ENCODE results near the gene EIF3B. TPM values are rescaled to one million over a fixed set of nuclear protein-coding genes. Genes with fewer than 3 reads are reported as not detected.
"Not testable (repeated sequence)": the region's sequence is repeated elsewhere in the genome, so short reads cannot be mapped to it uniquely, and the experiment has no call there.

EIF3B gene
- total RNA-seq, 1 experiment from 2014 or later: 290 TPM

- POLR2A ChIA-PET: no interaction called here
- intact Hi-C loops (cut with micrococcal nuclease): no loop called here
- no peak overlapping the region for H3K4me3 Mint-ChIP-seq (ENCODE audit: unreplicated experiment)
- BruUV-seq (replicated peaks): no TSS peak
- CTCF ChIA-PET: no interaction called here
- no peaks in the 10 kb centered on the region for H3K4me1 Mint-ChIP-seq (ENCODE audit: insufficient read depth, unreplicated experiment)
- no peak for TF ChIP-seq CTCF (IDR thresholded peaks at IDR 0.05; ENCODE audit: unreplicated experiment)
- no peaks in the 10 kb centered on the region for H3K27me3 Mint-ChIP-seq (ENCODE audit: insufficient read depth, unreplicated experiment)
- peaks cover 37% of the 10 kb centered on the region for H3K36me3 Mint-ChIP-seq (ENCODE audit: insufficient read depth, unreplicated experiment)
- no peaks in the 10 kb centered on the region for H3K9me3 Mint-ChIP-seq (ENCODE audit: unreplicated experiment)
- H3K27ac Mint-ChIP-seq (ENCODE audit: low read depth, unreplicated experiment): no peak overlapping the region
- DNase-seq (ENCODE audit: unreplicated experiment): no peak
Observed at GRCh38 chr7:2386964-2387669, 32.5 kb downstream of the EIF3B start.

GRCh38 chr7:2387897-2388636 lies 33.4 kb downstream of the EIF3B start:
- Mint-ChIP-seq H3K9me3 (ENCODE audit: unreplicated experiment) (no peaks in the 10 kb centered on the region), H3K4me3 (ENCODE audit: unreplicated experiment) (no peak overlapping the region), H3K36me3 (ENCODE audit: insufficient read depth, unreplicated experiment) (peaks cover 29% of the 10 kb centered on the region), H3K27me3 (ENCODE audit: insufficient read depth, unreplicated experiment) (no peaks in the 10 kb centered on the region), H3K27ac (ENCODE audit: low read depth, unreplicated experiment) (no peak overlapping the region), H3K4me1 (ENCODE audit: insufficient read depth, unreplicated experiment) (no peaks in the 10 kb centered on the region)
- ChIA-PET CTCF (no interaction called here), POLR2A (no interaction called here)
- BruUV-seq (replicated peaks): no TSS peak
- DNase-seq (ENCODE audit: unreplicated experiment): no peak
- TF ChIP-seq CTCF (IDR thresholded peaks at IDR 0.05; ENCODE audit: unreplicated experiment): no peak
- intact Hi-C loops (cut with micrococcal nuclease): no loop called here

- BruUV-seq (replicated peaks): no TSS peak
- ChIA-PET CTCF (no interaction called here), POLR2A (no interaction called here)
- Mint-ChIP-seq H3K36me3 (ENCODE audit: insufficient read depth, unreplicated experiment) (peaks cover 24% of the 10 kb centered on the region), H3K4me1 (ENCODE audit: insufficient read depth, unreplicated experiment) (no peaks in the 10 kb centered on the region), H3K9me3 (ENCODE audit: unreplicated experiment) (no peaks in the 10 kb centered on the region), H3K27ac (ENCODE audit: low read depth, unreplicated experiment) (no peak overlapping the region), H3K4me3 (ENCODE audit: unreplicated experiment) (no peak overlapping the region), H3K27me3 (ENCODE audit: insufficient read depth, unreplicated experiment) (no peaks in the 10 kb centered on the region)
- intact Hi-C loops (cut with micrococcal nuclease): no loop called here
- no peak for DNase-seq (ENCODE audit: unreplicated experiment)
- no peak for TF ChIP-seq CTCF (IDR thresholded peaks at IDR 0.05; ENCODE audit: unreplicated experiment)
Observed at GRCh38 chr7:2388637-2388954, 34.0 kb downstream of the EIF3B start.

GRCh38 chr7:2390020-2390816 lies 35.6 kb downstream of the EIF3B start:
- H3K27ac Mint-ChIP-seq (ENCODE audit: low read depth, unreplicated experiment); intact Hi-C loops (cut with micrococcal nuclease); H3K4me1 Mint-ChIP-seq (ENCODE audit: insufficient read depth, unreplicated experiment); POLR2A ChIA-PET; H3K27me3 Mint-ChIP-seq (ENCODE audit: insufficient read depth, unreplicated experiment); CTCF ChIA-PET; H3K9me3 Mint-ChIP-seq (ENCODE audit: unreplicated experiment); H3K4me3 Mint-ChIP-seq (ENCODE audit: unreplicated experiment); BruUV-seq (replicated peaks); DNase-seq (ENCODE audit: unreplicated experiment): not testable (repeated sequence)
- H3K36me3 Mint-ChIP-seq (ENCODE audit: insufficient read depth, unreplicated experiment): peaks cover 12% of the 10 kb centered on the region

All from MCF 10A (cell line).